Thyroid gland (tissue), 4 donors: Measurements from ENCODE around the gene MOB1B. TPM values are rescaled to one million over a fixed set of nuclear protein-coding genes. Genes with fewer than 3 reads are reported as not detected.
"Not testable (repeated sequence)": the region's sequence is repeated elsewhere in the genome, so short reads cannot be mapped to it uniquely, and the experiment has no call there.

Experiments used
- DNase-seq, 2 donors: peaks; one replicate each; pipeline ENCODE4 v3.0.0-alpha.2; 2019
- H3K27ac ChIP-seq, 3 donors: fragments of 200-600 bp; sonication (generic); 1 replicate in 2 of 3; 2 replicates in 1 of 3; pipeline ENCODE4 v1.5.1; 2016 to 2019; ENCODE audit warnings: mild to moderate bottlenecking in 1 of 3, moderate library complexity in 1 of 3
- H3K27me3 ChIP-seq: fragments of 200-600 bp; sonication (generic); one replicate; pipeline ENCODE4 v1.5.1; 2019
- H3K36me3 ChIP-seq, 2 donors: fragments of 200-600 bp; sonication (generic); one replicate each; pipeline ENCODE4 v1.5.1; 2016 to 2019
- H3K4me1 ChIP-seq, 2 donors: fragments of 200-600 bp; sonication (generic); one replicate each; pipeline ENCODE4 v1.5.1; 2017 to 2019
- H3K4me3 ChIP-seq, 3 donors: fragments of 200-600 bp; sonication (generic); replicated peaks in 1 of 3; 1 replicate in 2 of 3; 2 replicates in 1 of 3; pipeline ENCODE4 v1.5.1; 2016; ENCODE audit warnings: mild to moderate bottlenecking in 1 of 3
- H3K9me3 ChIP-seq: fragments of 200-600 bp; sonication (generic); one replicate; pipeline ENCODE4 v1.5.1; 2017
- CTCF ChIP-seq, 6 experiments: fragments of 200-600 bp in 3 of 6; fragments of 450-650 bp in 3 of 6; sonication (generic) in 3 of 6; IDR thresholded peaks; one replicate each; pipeline ENCODE4 v1.5.1; 2016 to 2019; ENCODE audit warnings: antibody characterized with exemption in 6 of 6, mild to moderate bottlenecking in 2 of 6, inconsistent platforms in 1 of 6, moderate library complexity in 1 of 6
- POLR2A ChIP-seq, 2 donors: fragments of 450-650 bp; IDR thresholded peaks; one replicate each; pipeline ENCODE4 v1.6.1; 2017; ENCODE audit warnings: antibody characterized with exemption in 2 of 2, mild to moderate bottlenecking in 2 of 2, moderate library complexity in 1 of 2
- WGBS, 2 donors: methylation state at CpG; one replicate each; pipeline ENCODE4 v1.1.5; 2017; 5-methylcytosine and 5-hydroxymethylcytosine counted together
- intact Hi-C: fragments of 100-400 bp; cut with DNase I; formaldehyde crosslinking; loops from one replicate; pipeline ENCODE4 v1.15.1; 2023
- total RNA-seq, 4 donors: library from RNA; depleted of rRNA; stranded (reverse); fragments of >200 nt; gene quantifications; one replicate each; pipeline ENCODE4 v1.2.3, GENCODE V29; 2016

The MOB1B gene
- total RNA-seq, 4 donors from 2014 or later: 24.1 to 33.9 (median 29.6) TPM

GRCh38 chr4:70885174-70885573, 17.0 kb upstream of the MOB1B start:
- WGBS, 2 donors: 55 to 56% methylated on average over 6 of the region's 6 CpGs
- H3K36me3 ChIP-seq: no peaks in the 10 kb centered on the region
- no peak overlapping the region for H3K27ac ChIP-seq
- TF ChIP-seq CTCF (IDR thresholded peaks at IDR 0.05) (no peak), POLR2A (IDR thresholded peaks at IDR 0.05) (no peak)
- H3K4me1 ChIP-seq: no peaks in the 10 kb centered on the region
- H3K4me3 ChIP-seq: no peak overlapping the region
- H3K27me3 ChIP-seq: no peaks in the 10 kb centered on the region
- no peak for DNase-seq
- no peaks in the 10 kb centered on the region for H3K9me3 ChIP-seq
- intact Hi-C loops: no loop called here

GRCh38 chr4:70892086-70892769, 9.9 kb upstream of the MOB1B start:
- TF ChIP-seq CTCF (IDR thresholded peaks at IDR 0.05) (no peak), POLR2A (IDR thresholded peaks at IDR 0.05) (no peak)
- no peaks in the 10 kb centered on the region for H3K27me3 ChIP-seq
- no peaks in the 10 kb centered on the region for H3K9me3 ChIP-seq
- 87 to 92% methylated on average over 11 of the region's 11 CpGs for WGBS, 2 donors
- no peak overlapping the region for H3K27ac ChIP-seq
- DNase-seq: peak in 1 of 2 donors; percentile 6
- H3K4me3 ChIP-seq: no peak overlapping the region
- H3K36me3 ChIP-seq: no peaks in the 10 kb centered on the region
- intact Hi-C loops: no loop called here
- peaks cover 3 to 8% of the 10 kb centered on the region in 2 donors for H3K4me1 ChIP-seq

- TF ChIP-seq CTCF (IDR thresholded peaks at IDR 0.05) (no peak), POLR2A (IDR thresholded peaks at IDR 0.05) (no peak)
- intact Hi-C loops: no loop called here
- no peak overlapping the region for H3K4me3 ChIP-seq
- H3K27me3 ChIP-seq: no peaks in the 10 kb centered on the region
- H3K4me1 ChIP-seq: peaks cover 3 to 8% of the 10 kb centered on the region in 2 donors
- no peaks in the 10 kb centered on the region for H3K36me3 ChIP-seq
- WGBS, 2 donors: 78 to 79% methylated on average over 7 of the region's 7 CpGs
- DNase-seq: no peak
- H3K9me3 ChIP-seq: no peaks in the 10 kb centered on the region
- no peak overlapping the region for H3K27ac ChIP-seq
Observed at GRCh38 chr4:70893790-70894189, 8.4 kb upstream of the MOB1B start.

GRCh38 chr4:70895405-70895804, 6.8 kb upstream of the MOB1B start:
- peak; percentile 29 to 37 for DNase-seq
- peaks cover 3 to 8% of the 10 kb centered on the region in 2 donors for H3K4me1 ChIP-seq
- no peak overlapping the region for H3K27ac ChIP-seq
- 34 to 45% methylated on average over 2 of the region's 2 CpGs for WGBS, 2 donors
- H3K27me3 ChIP-seq: no peaks in the 10 kb centered on the region
- H3K9me3 ChIP-seq: no peaks in the 10 kb centered on the region
- no peaks in the 10 kb centered on the region for H3K36me3 ChIP-seq
- TF ChIP-seq CTCF (IDR thresholded peaks at IDR 0.05) (no peak), POLR2A (IDR thresholded peaks at IDR 0.05) (no peak)
- H3K4me3 ChIP-seq: no peak overlapping the region
- intact Hi-C loops: no loop called here

- Histone ChIP-seq H3K9me3 (no peaks in the 10 kb centered on the region), H3K27ac (no peak overlapping the region)
- intact Hi-C loops: no loop called here
Observed at GRCh38 chr4:70895811-70896491, 6.2 kb upstream of the MOB1B start.

GRCh38 chr4:70898581-70898980, 3.6 kb upstream of the MOB1B start:
- WGBS, 2 donors: 61 to 74% methylated on average over 6 of the region's 6 CpGs
- H3K27me3 ChIP-seq, H3K36me3 ChIP-seq, intact Hi-C loops, H3K4me3 ChIP-seq, H3K9me3 ChIP-seq, H3K27ac ChIP-seq: not testable (repeated sequence)
- peaks cover 3 to 11% of the 10 kb centered on the region in 2 donors for H3K4me1 ChIP-seq
- DNase-seq: peak; percentile 17

More at GRCh38 chr4:70895811-70896491, 6.2 kb upstream of the MOB1B start:
- WGBS, 2 donors: 31 to 37% methylated on average over 5 of the region's 5 CpGs
- H3K36me3 ChIP-seq: no peaks in the 10 kb centered on the region
- H3K4me3 ChIP-seq: no peak overlapping the region
- no peak for TF ChIP-seq POLR2A (IDR thresholded peaks at IDR 0.05)
- no peaks in the 10 kb centered on the region for H3K27me3 ChIP-seq
- no peak for DNase-seq
- peaks cover 3 to 8% of the 10 kb centered on the region in 2 donors for H3K4me1 ChIP-seq
